ENCODE data around the gene VCAN. TPM values are rescaled to one million over a fixed set of nuclear protein-coding genes. Genes with fewer than 3 reads are reported as not detected.

The VCAN gene
- total RNA-seq, 4 donors from 2014 or later: 9.4 to 49.2 (median 10.9) TPM

DNA sequence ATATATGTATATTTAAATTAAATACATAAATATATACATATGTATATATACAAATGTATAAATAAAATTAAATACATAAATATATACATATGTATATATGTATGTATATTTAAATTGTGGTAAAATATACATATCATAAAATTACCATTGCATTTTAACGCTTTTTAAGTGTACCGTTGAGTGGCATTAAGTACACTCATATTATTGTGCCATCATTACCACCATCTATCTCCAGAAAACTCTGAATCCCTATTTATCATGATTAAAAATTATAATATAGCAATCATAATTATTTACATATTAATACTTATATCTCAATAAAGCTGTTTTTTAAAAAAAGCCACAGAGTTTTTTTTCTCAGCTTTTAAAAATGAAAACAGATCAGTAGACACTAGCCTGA, 27.1 kb upstream of the VCAN start:
- H3K27me3 ChIP-seq: no peaks in the 10 kb centered on the region
- DNase-seq: no peak
- TF ChIP-seq, protein P1, sequence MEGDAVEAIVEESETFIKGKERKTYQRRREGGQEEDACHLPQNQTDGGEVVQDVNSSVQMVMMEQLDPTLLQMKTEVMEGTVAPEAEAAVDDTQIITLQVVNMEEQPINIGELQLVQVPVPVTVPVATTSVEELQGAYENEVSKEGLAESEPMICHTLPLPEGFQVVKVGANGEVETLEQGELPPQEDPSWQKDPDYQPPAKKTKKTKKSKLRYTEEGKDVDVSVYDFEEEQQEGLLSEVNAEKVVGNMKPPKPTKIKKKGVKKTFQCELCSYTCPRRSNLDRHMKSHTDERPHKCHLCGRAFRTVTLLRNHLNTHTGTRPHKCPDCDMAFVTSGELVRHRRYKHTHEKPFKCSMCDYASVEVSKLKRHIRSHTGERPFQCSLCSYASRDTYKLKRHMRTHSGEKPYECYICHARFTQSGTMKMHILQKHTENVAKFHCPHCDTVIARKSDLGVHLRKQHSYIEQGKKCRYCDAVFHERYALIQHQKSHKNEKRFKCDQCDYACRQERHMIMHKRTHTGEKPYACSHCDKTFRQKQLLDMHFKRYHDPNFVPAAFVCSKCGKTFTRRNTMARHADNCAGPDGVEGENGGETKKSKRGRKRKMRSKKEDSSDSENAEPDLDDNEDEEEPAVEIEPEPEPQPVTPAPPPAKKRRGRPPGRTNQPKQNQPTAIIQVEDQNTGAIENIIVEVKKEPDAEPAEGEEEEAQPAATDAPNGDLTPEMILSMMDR (IDR thresholded peaks at IDR 0.05): no peak
- TF ChIP-seq EP300 (IDR thresholded peaks at IDR 0.05; ENCODE audit: low read depth) (no peak), POLR2AphosphoS5 (IDR thresholded peaks at IDR 0.05) (no peak), POLR2A (IDR thresholded peaks at IDR 0.05) (no peak)
- intact Hi-C loops (cut with DNase I; ENCODE audit: low total_unique reads): no loop called here
- no peaks in the 10 kb centered on the region for H3K9me3 ChIP-seq
- WGBS, 2 donors (ENCODE audit: low coverage in 1 of 2): 91 to 99% methylated on average over 2 of the region's 2 CpGs
- no peaks in the 10 kb centered on the region for H3K4me1 ChIP-seq
- H3K4me3 ChIP-seq: no peak overlapping the region
- no peak overlapping the region for H3K27ac ChIP-seq
- in situ Hi-C loops (cut with MboI; ENCODE audit: low pct_ligation_motif_present in 1 of 4, low pct_unique_long_range_greater_than_20kb in 1 of 4, low sequenced_read_pairs in 3 of 4): loop anchor here in 3 of 4 donors (25.0 kb wide), 2 partner anchors 807 to 1082 kb away; no protein-coding TSS in a partner anchor
- no peaks in the 10 kb centered on the region for H3K36me3 ChIP-seq

DNA sequence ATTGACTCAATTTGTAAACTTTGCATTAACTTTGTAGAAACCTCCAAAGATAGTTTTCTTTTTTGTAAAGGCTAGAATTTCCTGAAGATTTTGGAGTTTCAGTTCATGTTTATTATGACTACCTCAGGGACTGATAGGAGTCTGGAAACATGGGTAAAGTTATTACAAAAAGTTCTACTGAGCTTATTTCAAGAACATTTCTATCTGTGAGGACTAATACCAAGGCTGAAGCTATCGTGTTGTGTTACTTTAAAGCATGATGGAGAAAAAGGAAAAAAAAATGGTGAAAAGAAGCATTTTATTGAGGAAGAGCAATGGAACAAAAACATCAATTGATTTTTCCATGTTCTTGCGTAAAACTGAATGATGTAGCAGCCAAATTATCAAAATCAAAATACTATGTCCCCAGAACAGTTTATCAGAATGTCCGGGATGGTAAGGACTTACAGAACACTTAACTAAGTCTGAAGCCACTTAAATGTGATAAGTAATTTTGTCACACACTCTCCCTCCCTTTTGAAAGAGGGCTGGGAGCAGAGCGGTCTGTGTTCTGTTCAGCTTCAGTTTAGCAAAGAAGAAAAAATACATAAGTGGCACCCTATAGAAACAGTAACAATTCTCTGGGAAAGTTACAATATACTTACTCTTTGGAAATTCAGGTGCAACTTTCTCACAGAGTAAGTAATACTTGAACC, 25.1 kb upstream of the VCAN start:
- Histone ChIP-seq H3K27me3 (no peaks in the 10 kb centered on the region), H3K4me1 (no peaks in the 10 kb centered on the region), H3K4me3 (no peak overlapping the region), H3K27ac (no peak overlapping the region), H3K9me3 (no peaks in the 10 kb centered on the region), H3K36me3 (no peaks in the 10 kb centered on the region)
- WGBS, 2 donors (ENCODE audit: low coverage in 1 of 2): 79 to 87% methylated on average over 3 to 4 of the region's 4 CpGs
- intact Hi-C loops (cut with DNase I; ENCODE audit: low total_unique reads) (no loop called here), in situ Hi-C loops (cut with MboI; ENCODE audit: low pct_ligation_motif_present in 1 of 4, low pct_unique_long_range_greater_than_20kb in 1 of 4, low sequenced_read_pairs in 3 of 4) (loop anchor here in 3 of 4 donors (25.0 kb wide), 2 partner anchors 809 to 1084 kb away; no protein-coding TSS in a partner anchor)
- DNase-seq: no peak
- TF ChIP-seq POLR2A (IDR thresholded peaks at IDR 0.05) (no peak), EP300 (IDR thresholded peaks at IDR 0.05; ENCODE audit: low read depth) (no peak), POLR2AphosphoS5 (IDR thresholded peaks at IDR 0.05) (no peak)
- TF ChIP-seq, protein P1 (IDR thresholded peaks at IDR 0.05): no peak

DNA sequence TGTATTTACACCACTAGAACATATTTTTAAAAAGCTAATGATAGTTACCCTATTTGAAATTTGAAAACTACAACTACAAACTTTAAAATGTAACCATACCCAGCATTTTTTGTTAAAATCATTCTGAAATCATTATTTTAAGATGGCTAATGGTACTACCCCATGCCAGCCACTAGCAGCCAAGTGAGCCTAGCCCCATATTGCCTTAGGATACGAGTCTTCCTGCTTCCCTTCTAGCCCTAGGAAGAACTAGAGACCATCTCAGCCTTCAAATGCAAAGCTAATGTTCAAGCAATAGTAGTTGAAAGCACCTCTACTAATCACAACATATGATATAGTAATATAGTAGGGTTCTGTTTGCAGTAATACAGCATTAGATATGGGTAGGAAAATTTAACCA, 24.0 kb upstream of the VCAN start:
- intact Hi-C loops (cut with DNase I; ENCODE audit: low total_unique reads): no loop called here
- Histone ChIP-seq H3K36me3 (no peaks in the 10 kb centered on the region), H3K4me3 (no peak overlapping the region), H3K9me3 (no peaks in the 10 kb centered on the region), H3K27me3 (no peaks in the 10 kb centered on the region), H3K4me1 (no peaks in the 10 kb centered on the region), H3K27ac (no peak overlapping the region)
- 55 to 63% methylated on average over 1 of the region's 1 CpG for WGBS, 2 donors (ENCODE audit: low coverage in 1 of 2)
- no peak for DNase-seq
- in situ Hi-C loops (cut with MboI; ENCODE audit: low pct_ligation_motif_present in 1 of 4, low pct_unique_long_range_greater_than_20kb in 1 of 4, low sequenced_read_pairs in 3 of 4): loop anchor here in 3 of 4 donors (25.0 kb wide), 2 partner anchors 810 to 1085 kb away; no protein-coding TSS in a partner anchor
- TF ChIP-seq, protein P1 (IDR thresholded peaks at IDR 0.05): no peak
- TF ChIP-seq POLR2AphosphoS5 (IDR thresholded peaks at IDR 0.05): no peak
- no peak for TF ChIP-seq EP300 (IDR thresholded peaks at IDR 0.05; ENCODE audit: low read depth)
- TF ChIP-seq POLR2A (IDR thresholded peaks at IDR 0.05): no peak

DNA sequence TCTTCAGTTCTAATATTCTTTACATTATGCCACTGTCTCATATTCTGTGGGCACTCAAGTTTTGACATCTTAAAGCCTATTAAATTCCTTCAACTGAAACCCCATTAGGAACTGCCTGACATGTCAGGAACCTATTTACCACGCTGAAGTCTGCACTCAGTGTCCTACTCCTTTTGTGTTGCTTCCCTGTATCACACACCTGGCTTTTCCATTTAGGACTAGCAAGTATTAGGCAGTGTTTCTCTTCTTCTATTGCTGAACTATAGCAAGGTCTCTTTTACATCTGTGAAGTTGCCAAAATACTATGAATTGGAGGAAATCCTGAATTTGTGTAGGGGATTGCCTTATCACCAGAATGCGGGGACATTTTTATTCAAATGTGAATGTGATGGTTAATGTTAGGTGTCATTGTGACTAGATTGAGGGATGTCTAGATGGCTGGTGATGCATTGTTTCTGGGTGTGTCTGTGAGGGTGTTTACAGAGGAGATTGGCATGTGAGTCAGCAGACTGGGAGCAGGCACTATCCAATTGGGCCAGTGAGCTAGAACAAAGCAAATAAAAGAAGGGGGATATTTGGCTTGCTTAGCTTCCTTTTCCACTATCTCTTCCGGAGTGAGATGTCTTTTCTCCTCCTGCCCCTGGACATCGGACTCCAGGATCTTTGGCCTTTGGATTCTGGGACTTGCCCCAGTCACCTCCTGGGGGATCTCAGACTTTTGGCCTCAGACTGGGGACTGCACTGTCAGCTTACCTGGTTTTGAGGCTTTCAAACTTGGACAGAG, 21.2 kb upstream of the VCAN start:
- H3K4me1 ChIP-seq: no peaks in the 10 kb centered on the region
- H3K27me3 ChIP-seq: no peaks in the 10 kb centered on the region
- H3K27ac ChIP-seq: no peak overlapping the region
- 51 to 59% methylated on average over 4 of the region's 4 CpGs for WGBS, 2 donors (ENCODE audit: low coverage in 1 of 2)
- TF ChIP-seq, protein P1 (IDR thresholded peaks at IDR 0.05): no peak
- TF ChIP-seq EP300 (IDR thresholded peaks at IDR 0.05; ENCODE audit: low read depth): no peak
- no peak for TF ChIP-seq POLR2AphosphoS5 (IDR thresholded peaks at IDR 0.05)
- no peak for TF ChIP-seq POLR2A (IDR thresholded peaks at IDR 0.05)
- DNase-seq: no peak
- no peak overlapping the region for H3K4me3 ChIP-seq
- H3K9me3 ChIP-seq: peaks cover 0 to 5% of the 10 kb centered on the region in 2 donors
- intact Hi-C loops (cut with DNase I; ENCODE audit: low total_unique reads) (no loop called here), in situ Hi-C loops (cut with MboI; ENCODE audit: low pct_ligation_motif_present in 1 of 4, low pct_unique_long_range_greater_than_20kb in 1 of 4, low sequenced_read_pairs in 3 of 4) (no loop called here)
- H3K36me3 ChIP-seq: no peaks in the 10 kb centered on the region

All from transverse colon (tissue), 4 donors.